HG03457 (cell line): ENCODE results near the gene FBXL17.
A peak's percentile ranks its signal among the peaks of the same experiment; 100 is the strongest.

Source experiments
- ATAC-seq: cut with Tn5 transposase; IDR thresholded peaks from one replicate; pipeline ENCODE4 v1.9.1; 2021; ENCODE audit warnings: moderate number of reproducible peaks; ENCODE audit not compliant: unreplicated experiment

Gene FBXL17

GRCh38 chr5:108375768-108376167 lies 6.1 kb downstream of the FBXL17 start:
- ATAC-seq, result no peak

GRCh38 chr5:108373426-108373825 lies 8.5 kb downstream of the FBXL17 start:
- no peak for ATAC-seq

- ATAC-seq, result no peak
Measured at GRCh38 chr5:108372369-108372768, 9.5 kb downstream of the FBXL17 start.

- no peak for ATAC-seq
Measured at GRCh38 chr5:108371263-108371662, 10.6 kb downstream of the FBXL17 start.

GRCh38 chr5:108369167-108369566 lies 12.7 kb downstream of the FBXL17 start:
- no peak for ATAC-seq

- ATAC-seq, result no peak
Measured at GRCh38 chr5:108367679-108368334, 14.1 kb downstream of the FBXL17 start.

- ATAC-seq, result no peak
Measured at GRCh38 chr5:108366500-108366899, 15.4 kb downstream of the FBXL17 start.

GRCh38 chr5:108361771-108362170 lies 20.1 kb downstream of the FBXL17 start:
- no peak for ATAC-seq

- no peak for ATAC-seq
Measured at GRCh38 chr5:108361239-108361638, 20.7 kb downstream of the FBXL17 start.

- ATAC-seq, result no peak
Measured at GRCh38 chr5:108360280-108360679, 21.6 kb downstream of the FBXL17 start.

GRCh38 chr5:108356286-108356685 lies 25.6 kb downstream of the FBXL17 start:
- no peak for ATAC-seq

- ATAC-seq, result no peak
Measured at GRCh38 chr5:108353087-108353486, 28.8 kb downstream of the FBXL17 start.

GRCh38 chr5:108345541-108346171 lies 36.2 kb downstream of the FBXL17 start:
- ATAC-seq, result peak; percentile 84

GRCh38 chr5:108344103-108344822 lies 37.6 kb downstream of the FBXL17 start:
- ATAC-seq, result no peak

- ATAC-seq, result no peak
Measured at GRCh38 chr5:108341866-108342265, 40.0 kb downstream of the FBXL17 start.

GRCh38 chr5:108340131-108340530 lies 41.8 kb downstream of the FBXL17 start:
- ATAC-seq, result no peak

GRCh38 chr5:108339220-108339619 lies 42.7 kb downstream of the FBXL17 start:
- no peak for ATAC-seq

GRCh38 chr5:108334225-108334624 lies 47.7 kb downstream of the FBXL17 start:
- no peak for ATAC-seq

- no peak for ATAC-seq
Measured at GRCh38 chr5:108326982-108327381, 54.9 kb downstream of the FBXL17 start.

GRCh38 chr5:108324886-108325285 lies 57.0 kb downstream of the FBXL17 start:
- ATAC-seq, result no peak

GRCh38 chr5:108321341-108321740 lies 60.6 kb downstream of the FBXL17 start:
- no peak for ATAC-seq

- no peak for ATAC-seq
Measured at GRCh38 chr5:108320231-108320630, 61.7 kb downstream of the FBXL17 start.
